Adrenal gland (tissue), 5 donors: ENCODE data around the gene GPR152.

Experiments
- CTCF ChIP-seq, 6 experiments: fragments of 450-650 bp in 4 of 6; fragments of 200-600 bp in 2 of 6; sonication (generic) in 1 of 6; IDR thresholded peaks; 1 replicate in 5 of 6; 2 replicates in 1 of 6; pipeline versions ENCODE4 v1.5.1 to v1.8.0; 2016 to 2021; ENCODE audit warnings: antibody characterized with exemption in 6 of 6, mild to moderate bottlenecking in 2 of 6, moderate library complexity in 1 of 6
- POLR2A ChIP-seq, 2 donors: fragments of 450-650 bp; IDR thresholded peaks; one replicate each; pipeline ENCODE4 v1.6.1; 2017; ENCODE audit warnings: antibody characterized with exemption in 2 of 2, mild to moderate bottlenecking in 2 of 2, moderate library complexity in 1 of 2
- donor health status: DM: no; HTN: no; CAD: no.

- TF ChIP-seq CTCF (IDR thresholded peaks at IDR 0.05): no peak
- TF ChIP-seq POLR2A (IDR thresholded peaks at IDR 0.05): no peak
These were observed 42.9 kb upstream of the GPR152 start for GRCh38 chr11:67495234-67496005.
